HEK293 (cell line): ENCODE data around the gene DAPK2.

Experiments used
- CTCF ChIP-seq: fragments of 450-650 bp; formaldehyde crosslinking; IDR thresholded peaks from 2 replicates; pipeline ENCODE4 v1.5.1; 2016; ENCODE audit warnings: missing biosample characterization, missing genetic modification characterization
- ZEB2 ChIP-seq: fragments of 450-650 bp; formaldehyde crosslinking; IDR thresholded peaks from 2 replicates; pipeline ENCODE4 v1.5.1; 2016; ENCODE audit warnings: missing biosample characterization, missing genetic modification characterization
- ZNF274 ChIP-seq, 2 experiments: fragments of 200-500 bp in 1 of 2; fragments of 450-650 bp in 1 of 2; sonication (Bioruptor generic) in 1 of 2; formaldehyde crosslinking in 1 of 2; IDR thresholded peaks; 2 replicates each; pipeline versions ENCODE4 v1.5.1 to v1.6.1; 2014 to 2016; ENCODE audit warnings: borderline replicate concordance in 1 of 2, inconsistent platforms in 1 of 2, low read length in 1 of 2, missing biosample characterization in 1 of 2, missing genetic modification characterization in 1 of 2

GRCh38 chr15:63881431-63881830 is 164.9 kb downstream of the DAPK2 start:
- TF ChIP-seq CTCF (no peak), ZEB2 (tag by site-specific recombination) (no peak), ZNF274 (IDR thresholded peaks at IDR 0.05; ENCODE audit: low read length) (no peak), ZNF274 (tag by site-specific recombination; IDR thresholded peaks at IDR 0.05; ENCODE audit: borderline replicate concordance) (no peak)
